Measurements from ENCODE around the gene TAF1B.

Gene TAF1B

DNA sequence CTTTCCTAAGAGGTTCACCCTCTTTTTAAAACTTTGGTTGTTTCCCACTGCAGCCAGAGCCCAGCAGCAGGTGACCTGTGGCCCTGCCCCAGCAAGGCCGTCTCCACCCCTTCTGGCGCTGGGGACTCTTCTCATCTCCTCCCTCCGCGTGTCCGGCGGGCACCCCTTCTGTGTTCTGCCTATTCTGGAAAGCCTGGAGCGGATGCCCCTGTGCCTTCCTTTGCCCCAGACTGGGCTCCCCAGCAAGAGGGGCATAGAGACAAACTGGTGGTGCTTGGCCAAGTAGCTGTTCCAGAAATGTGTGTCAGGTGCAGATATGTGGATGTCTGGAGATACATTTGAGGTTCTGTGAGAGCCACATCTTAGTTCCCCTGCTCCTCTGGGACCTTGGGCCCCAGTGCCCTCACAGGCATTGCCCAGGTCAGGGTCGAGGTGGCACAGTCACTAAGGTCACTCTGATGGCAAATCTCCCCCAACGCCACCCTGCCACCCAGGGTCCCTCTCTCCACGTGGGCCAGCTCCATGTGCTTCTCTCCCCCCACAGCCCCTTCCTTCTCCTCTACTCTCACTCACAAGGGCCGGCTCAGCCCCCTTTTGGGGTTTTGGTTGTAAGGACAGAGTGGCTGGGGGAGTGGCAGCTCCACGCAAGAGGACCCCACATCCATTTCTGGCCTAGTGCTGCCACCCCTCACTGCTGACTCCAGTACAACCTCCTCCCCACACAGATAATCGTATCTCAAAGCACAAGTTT, 35.5 kb upstream of the TAF1B start:
- in situ Hi-C loops (cut with MboI; ENCODE audit: low sequenced_read_pairs) = no loop called here

GRCh38 chr2:9808334-9809063, 34.8 kb upstream of the TAF1B start:
- in situ Hi-C loops (cut with MboI; ENCODE audit: low sequenced_read_pairs) = no loop called here

- in situ Hi-C loops (cut with MboI; ENCODE audit: low sequenced_read_pairs) = no loop called here
These were observed 34.3 kb upstream of the TAF1B start for GRCh38 chr2:9809064-9809356.

DNA sequence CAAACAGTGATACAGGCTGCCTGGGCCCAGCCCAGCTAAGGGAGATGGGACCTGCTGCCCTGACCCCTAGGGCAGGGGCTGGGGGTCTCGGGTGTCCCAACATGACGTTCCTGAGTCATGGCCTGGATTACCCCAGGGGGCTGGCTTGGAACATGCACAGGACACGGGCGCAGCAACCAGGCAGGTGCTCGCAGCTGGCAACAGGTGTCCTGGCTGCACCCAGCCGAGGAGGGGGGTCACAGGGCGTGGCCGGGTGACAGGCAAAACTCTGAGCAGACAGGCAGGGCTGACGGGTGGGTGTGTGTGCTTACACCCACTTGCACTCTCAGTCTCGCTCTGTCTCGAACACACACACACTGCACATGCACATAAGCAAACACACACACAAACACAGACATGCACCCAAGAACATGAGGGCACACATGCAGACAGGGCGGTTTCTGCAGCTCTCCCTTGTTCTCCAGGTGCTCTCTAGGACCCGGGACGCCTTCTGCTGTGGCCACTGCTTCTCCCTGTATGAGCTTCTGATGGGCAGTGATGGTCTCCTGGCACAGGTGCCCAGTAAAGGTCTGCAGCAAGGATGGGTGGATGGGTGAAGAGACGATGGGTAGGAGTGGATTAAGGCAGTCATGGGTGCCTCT, 33.7 kb upstream of the TAF1B start:
- in situ Hi-C loops (cut with MboI; ENCODE audit: low sequenced_read_pairs) = no loop called here

DNA sequence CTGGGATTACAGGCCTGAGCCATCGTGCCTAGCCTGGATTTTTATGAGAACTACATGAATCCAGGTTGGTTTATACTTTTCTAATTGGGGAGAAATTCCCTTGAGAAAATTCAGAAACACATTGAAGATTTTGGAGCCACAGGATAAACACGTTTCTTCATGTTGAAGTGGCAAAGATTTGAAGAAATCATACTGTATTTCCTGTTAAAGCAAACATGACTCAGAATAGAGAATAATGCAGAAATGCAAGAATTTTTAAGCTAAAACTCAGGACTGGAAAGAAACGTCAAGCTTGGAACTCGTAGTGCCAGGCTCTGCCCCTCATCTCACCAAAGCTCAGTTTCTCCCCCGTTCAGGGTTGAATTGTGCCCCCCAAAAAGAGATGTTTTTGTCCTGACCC, 32.1 kb upstream of the TAF1B start:
- in situ Hi-C loops (cut with MboI; ENCODE audit: low sequenced_read_pairs) = no loop called here

DNA sequence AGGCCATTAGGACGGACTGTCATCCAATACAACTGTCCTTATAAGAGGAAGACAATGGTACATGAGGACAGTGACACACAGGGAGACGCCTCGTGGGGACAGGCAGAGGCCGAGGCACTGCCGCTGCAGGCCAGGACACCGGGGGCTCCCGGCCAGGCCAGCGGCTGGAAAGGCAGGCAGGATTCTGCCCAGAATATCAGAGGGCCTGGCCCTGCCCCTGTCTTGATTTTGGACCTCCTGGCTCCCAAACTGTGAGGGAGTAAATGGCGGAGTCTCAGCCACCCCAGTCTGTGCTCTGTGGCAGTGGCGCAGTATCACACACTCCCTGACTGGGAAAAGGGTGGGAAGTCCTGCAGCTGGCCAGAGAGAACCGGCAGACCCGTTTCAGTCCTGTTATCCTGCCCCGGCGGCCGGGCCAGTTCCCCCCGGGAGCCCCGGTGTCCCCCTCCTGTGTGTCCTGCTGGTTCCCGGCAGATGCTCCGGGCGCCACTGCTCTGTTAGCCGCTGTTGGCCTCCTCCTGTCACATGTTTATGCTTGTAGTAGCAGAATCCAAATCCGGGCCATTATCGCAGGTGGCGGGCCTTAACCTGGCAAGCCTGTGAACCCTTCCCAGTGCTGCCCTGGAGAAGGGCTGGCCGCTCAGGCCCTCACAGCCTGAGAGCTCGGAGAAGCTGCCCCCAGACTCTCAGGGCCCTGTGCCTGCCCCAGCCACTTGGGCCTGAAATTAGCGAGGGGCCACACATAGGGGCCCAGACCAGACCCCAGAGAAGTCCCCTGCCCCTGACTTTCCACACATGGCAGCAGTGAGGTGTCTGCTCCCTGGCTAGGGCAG, 31.4 kb upstream of the TAF1B start:
- in situ Hi-C loops (cut with MboI; ENCODE audit: low sequenced_read_pairs) = no loop called here

DNA sequence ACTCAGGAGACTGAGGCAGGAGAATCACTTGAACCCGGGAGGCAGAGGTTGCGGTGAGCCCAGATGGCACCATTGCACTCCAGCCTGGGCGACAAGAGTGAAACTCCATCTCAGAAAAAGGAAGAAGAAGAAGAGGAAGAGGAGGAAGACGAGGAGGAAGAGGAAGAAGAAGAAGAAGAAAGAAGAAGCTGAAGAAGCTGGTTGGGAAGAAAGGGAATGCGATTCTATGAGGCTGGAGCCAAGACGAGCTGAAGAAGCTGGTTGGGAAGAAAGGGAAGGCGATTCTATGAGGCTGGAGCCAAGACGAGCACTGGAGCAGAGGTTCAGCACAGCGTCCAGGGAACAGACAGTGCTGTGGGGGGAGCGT, 30.3 kb upstream of the TAF1B start:
- in situ Hi-C loops (cut with MboI; ENCODE audit: low sequenced_read_pairs) = no loop called here

DNA sequence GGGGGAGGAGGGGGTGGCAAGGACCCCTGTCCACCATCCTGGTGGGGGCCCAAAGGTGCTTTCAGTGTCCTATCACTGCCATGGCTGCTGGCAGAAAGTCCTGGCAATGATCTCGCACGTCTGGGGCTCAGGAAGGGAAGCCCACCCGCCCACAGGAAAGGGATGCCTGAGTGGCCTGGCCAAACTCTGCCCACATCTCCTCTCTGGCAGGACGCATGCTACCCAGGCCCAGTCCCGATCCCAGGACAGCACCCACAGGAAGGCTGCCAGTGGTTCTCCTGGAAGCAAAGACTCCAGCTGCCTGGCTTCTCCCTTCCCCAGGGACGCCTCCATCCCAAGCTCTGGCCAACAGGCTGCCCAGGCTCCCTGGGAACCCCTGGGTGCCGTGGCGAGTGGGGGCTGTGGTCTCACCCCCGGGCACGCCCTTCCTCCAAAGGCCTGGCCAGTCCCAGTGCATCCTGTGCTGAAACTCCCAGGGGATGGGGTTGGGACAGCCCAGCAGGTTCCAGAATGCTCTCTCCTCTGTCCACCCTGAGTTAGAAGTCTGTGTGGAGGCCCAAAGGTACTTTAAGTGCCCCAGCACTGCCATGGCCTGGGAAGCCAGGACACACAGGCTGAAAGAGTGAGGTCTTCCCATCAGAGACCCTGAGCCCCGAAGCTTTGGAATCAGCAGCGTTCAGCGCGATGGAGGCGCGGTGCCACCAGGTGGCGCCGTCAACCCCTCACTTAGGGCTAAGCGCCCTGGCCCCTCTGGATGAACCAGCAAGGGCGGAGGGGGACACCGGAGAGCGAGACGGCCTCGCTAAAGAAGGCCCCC, 29.8 kb upstream of the TAF1B start:
- in situ Hi-C loops (cut with MboI; ENCODE audit: low sequenced_read_pairs) = no loop called here

DNA sequence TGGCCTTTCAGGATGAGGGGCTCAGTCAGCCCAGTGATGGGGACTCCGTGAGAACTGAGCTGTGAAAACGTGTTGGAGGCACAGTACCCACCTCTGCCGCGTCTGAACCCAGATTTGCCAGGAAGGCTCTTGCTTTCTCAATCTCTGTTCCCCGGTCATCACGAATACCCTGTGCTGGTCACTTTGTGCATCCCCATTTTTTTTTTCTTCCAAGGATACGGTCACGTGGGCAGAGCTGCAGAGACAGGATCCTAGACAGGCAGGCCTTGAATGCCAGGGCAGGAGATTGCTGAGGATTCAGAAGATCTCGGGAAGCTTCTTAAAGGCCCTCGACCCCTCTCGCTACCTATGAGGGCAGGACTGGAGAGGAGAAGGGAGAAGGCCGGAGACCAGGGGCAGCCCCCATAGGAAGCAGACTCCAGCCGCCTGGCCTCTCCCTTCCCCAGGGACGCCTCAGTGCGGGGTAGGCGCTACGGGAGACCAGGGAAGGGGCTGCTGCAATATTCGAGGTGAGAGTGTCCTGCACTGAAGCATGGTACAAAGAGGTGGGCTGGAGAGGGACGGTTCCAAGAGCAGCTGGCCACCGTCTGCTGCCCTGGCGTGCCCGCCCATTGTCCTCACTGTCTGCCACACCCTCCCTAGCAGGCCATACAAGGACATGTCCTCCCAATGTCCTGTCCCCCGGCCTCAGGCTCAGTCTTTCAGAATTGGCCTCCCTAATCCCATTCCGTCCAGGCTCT, 29.0 kb upstream of the TAF1B start:
- in situ Hi-C loops (cut with MboI; ENCODE audit: low sequenced_read_pairs) = no loop called here

DNA sequence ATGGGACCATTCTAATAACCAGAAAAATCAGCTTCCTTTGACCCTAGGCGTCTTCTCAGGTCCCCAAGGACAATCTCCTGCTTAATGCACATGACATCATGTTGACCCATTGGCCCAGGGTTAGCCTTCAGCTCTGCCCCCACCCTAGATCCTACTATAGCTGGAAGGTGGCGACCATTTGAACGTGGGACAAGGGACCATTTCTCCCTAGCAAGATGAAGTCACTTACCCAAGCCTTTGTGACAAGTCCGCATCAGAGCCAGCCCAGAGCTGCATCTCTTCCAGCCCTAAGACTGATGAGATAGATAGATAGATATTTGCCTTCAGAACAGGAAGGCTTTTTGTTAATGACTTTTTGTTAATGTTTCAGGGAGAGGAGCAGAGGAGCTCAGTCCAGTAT, 28.2 kb upstream of the TAF1B start:
- in situ Hi-C loops (cut with MboI; ENCODE audit: low sequenced_read_pairs) = no loop called here

GRCh38 chr2:9815844-9816279, 27.4 kb upstream of the TAF1B start:
- in situ Hi-C loops (cut with MboI; ENCODE audit: low sequenced_read_pairs) = no loop called here

- in situ Hi-C loops (cut with MboI; ENCODE audit: low sequenced_read_pairs) = no loop called here
These were observed 25.2 kb upstream of the TAF1B start for GRCh38 chr2:9818097-9818496.

- in situ Hi-C loops (cut with MboI; ENCODE audit: low sequenced_read_pairs) = no loop called here
These were observed 23.7 kb upstream of the TAF1B start for GRCh38 chr2:9819551-9819950.

DNA sequence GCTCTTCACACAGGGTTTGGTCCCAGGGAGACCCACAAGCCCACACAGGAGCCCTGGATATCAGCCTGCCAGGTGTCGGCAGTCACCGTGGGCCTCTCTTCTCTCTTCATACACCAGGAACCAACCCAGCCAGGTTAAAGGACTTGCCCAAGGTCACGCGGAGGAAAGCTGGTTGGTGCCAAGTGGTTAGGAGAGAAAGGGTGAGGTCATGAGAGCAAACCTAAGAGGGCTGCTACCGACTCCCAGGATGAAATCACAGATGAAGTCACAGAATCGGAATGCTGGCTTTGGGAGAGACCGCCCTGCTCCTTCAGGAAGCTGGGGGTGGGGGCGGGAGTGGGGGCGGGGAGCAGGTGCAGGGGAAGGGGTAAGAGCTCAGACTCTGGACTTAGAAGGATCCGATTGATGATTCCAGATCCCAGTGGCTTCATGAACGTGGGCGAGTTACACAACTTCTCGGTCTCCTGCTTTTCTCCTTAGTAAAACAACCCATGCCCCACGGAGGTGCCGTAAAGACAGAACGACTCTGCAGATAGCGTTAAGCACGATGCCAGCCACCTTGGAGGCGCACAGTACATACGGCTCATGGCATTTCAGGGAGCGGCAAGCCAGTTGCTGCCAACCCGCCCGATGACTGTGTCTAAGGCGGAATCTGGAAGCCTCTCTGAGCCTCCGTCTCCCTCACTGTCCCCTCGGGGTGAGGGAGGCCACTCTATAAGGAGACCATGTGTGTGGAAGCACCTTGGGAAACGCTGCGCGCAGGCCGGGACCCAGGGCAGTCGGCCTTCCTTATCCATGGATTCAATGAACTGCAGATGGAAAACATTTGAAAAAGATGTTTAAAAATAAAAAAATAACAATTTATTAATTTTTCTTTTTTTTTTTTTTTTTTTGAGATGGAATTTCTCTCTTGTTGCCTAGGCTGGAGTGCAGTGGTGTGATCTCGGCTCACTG, 23.0 kb upstream of the TAF1B start:
- in situ Hi-C loops (cut with MboI; ENCODE audit: low sequenced_read_pairs) = no loop called here

- in situ Hi-C loops (cut with MboI; ENCODE audit: low sequenced_read_pairs) = no loop called here
These were observed 21.3 kb upstream of the TAF1B start for GRCh38 chr2:9821805-9822445.

GRCh38 chr2:9824441-9824840, 18.8 kb upstream of the TAF1B start:
- in situ Hi-C loops (cut with MboI; ENCODE audit: low sequenced_read_pairs) = no loop called here

DNA sequence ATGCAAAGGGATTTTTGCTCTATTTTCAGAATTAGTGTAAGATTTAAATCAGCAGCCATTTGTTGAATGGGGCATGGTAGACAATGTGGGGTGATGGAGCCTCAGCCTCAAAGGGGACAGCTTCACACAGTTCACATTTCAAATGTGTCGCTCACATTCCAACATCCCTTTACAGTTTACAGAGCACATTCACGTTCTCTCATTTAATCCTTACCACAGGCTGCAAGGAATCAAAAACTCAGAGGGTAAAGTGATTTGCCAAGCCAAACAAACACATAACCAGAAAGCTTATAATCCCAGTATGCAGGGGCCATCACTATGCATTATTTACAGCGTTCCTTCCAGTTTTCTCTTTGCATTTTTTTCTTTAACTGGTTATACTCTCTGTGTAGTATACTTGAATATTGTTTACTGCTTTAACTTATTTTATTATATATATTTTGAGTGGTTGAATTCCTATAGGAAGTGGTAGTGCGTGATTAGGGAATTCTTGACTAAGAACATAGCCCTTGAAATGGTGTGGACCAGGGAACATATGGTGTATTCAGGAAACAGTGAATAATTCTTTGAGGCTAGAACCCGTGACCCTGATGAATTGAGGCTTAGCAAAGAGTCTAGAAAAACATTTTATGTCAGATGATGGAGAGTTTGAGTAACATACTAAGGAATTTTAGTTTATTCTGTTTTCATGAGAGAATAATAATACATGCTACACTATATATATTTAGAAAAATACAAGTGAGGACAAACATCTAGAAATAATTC, 18.1 kb upstream of the TAF1B start:
- in situ Hi-C loops (cut with MboI; ENCODE audit: low sequenced_read_pairs) = no loop called here

GRCh38 chr2:9826208-9826607, 17.1 kb upstream of the TAF1B start:
- in situ Hi-C loops (cut with MboI; ENCODE audit: low sequenced_read_pairs) = no loop called here
